HG03378 (cell line): Measurements from ENCODE around the gene AHRR.
"Not testable (repeated sequence)": the region's sequence is repeated elsewhere in the genome, so short reads cannot be mapped to it uniquely, and the experiment has no call there.

Experiments used
- ATAC-seq: cut with Tn5 transposase; IDR thresholded peaks from one replicate; pipeline ENCODE4 v1.9.1; 2021; ENCODE audit warnings: mild to moderate bottlenecking, moderate library complexity; ENCODE audit not compliant: unreplicated experiment

Gene AHRR

DNA sequence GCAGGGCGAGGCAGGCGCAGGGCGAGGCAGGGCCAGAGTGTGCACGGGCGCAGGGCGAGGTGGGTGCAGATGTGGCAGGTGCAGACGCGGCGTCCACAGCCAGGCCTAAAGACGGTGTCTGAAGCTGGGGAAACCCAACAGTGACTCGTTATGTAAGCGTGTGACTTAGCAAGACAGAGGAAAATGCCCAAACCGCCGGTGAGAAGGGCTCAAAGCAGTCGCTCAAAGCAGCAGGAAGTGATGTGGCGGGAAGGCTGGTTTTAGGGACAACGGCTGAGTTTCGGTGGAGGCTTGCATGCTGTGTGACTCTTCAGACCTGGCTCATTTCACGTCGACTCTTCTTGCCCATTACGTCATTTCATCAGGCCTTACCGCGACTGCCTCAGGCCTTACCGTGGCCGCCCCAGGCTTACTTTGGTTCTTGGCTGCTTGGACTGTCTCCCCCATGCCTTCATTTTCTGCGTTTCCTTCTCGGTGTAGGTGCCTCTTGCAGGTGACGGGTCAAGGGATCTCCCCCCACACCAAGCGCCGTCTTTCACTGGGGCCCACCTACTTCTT, 71.0 kb downstream of the AHRR start:
- ATAC-seq, result peak; percentile 84

DNA sequence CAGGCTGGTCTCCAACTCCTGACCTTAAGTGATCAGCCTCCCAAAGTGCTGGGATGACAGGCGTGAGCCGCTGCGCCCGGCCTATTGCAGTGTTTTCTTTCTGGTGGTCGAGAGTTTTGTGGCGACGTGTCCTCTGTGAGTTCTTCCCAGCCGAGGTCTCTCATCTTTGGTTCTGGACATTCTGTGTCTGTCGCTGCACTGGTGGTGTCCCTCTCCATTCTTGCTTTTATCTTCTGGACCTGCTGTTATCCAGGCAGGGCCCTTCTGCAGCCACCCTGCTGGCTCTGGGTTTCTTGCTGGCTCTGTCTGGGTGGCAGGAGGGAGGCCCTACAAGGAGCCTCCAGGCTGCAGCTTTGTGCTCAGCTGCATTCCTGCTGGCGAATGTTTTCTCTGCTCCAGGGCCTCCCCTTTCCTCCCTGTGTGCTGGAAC, 72.3 kb downstream of the AHRR start:
- no peak for ATAC-seq

DNA sequence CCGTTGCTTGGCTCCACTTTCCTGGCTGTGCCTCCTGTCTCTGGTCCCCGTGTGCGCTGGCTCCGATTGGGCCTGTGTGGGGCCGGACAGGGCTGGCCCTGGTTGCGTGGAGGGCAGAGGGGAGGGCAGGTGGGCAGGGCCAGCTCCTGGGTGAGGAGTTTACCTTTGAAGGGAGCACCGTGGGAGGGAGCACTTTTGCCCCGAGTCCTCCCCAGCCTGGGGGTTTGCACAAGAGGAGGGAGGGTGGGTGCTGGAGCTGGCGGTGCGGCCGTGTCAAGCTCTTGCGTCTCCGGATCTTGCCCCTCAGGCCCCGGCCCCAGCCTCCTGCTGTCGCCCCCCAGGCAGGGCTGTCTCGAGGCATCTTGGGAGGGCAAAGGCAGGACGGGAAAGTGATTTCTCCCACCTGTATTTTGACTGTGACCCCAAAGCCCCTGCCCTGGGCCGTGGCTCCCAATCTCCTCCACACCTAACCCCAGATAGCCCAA, 73.2 kb downstream of the AHRR start:
- ATAC-seq, result no peak

DNA sequence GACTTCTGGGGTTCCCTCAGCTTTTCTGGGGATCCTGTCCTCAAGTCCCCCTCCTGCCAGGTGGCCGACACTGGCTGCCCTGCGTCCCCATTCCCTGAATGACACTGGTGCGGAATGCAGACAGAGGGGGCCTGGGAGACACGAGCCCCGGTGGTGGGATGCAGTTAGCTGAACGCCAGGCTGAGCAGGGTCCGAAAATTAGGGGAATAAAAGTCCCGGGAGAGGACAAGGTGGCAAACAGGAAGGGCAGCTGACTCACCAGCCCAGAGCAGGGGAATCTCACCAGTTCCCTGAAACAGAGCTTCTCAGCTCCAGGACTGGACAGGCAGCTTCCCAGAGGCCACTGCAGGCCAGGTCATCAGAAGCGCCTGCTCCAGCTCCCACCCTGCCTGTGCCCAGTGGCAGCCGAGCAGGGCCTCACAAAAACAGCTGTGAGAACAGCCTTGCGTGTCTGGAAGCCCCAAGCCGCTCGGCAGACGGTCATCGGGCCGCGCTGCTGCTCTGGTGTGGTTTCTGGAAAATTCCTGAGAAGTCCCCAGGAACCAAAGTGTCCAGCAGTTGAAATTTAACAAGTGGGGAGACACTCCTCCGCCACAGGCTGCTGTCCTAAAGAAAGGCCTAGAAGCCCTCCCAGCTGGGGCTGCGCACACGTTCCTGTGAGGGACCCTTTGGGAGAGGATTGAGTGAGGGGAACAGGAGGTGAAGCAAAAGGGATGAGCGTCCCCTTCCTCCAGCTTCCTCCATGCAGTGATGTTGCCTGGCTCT, 73.8 kb downstream of the AHRR start:
- no peak for ATAC-seq

DNA sequence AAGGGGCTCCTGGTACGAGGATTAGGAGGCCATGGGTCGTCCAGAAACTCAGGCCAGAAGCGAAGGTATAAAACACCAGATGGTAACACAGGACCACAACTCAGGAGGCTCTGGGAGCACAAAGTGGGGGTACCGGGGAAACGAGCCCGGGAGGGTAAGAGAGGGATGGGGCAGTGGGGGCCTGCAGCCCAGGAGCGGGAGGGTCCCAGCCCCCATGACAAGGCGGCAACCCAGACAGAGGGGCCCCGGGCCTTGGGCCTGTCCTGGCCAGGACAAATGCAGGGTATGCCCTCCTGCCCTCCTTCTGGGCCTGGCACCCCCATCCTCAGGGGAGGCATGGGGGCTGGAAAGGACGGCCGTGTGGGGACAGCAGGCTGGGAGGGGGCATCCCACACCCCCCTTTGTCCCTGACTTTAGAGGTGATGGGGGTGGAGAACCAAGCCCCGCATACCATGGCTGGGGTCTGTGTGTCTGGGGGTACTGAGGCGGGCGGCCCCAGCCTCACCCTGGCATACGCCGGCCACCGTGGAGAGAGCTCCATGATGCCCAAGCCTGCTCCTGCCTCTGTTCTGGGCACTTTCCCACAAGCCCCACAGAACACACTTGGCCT, 74.5 kb downstream of the AHRR start:
- no peak for ATAC-seq

DNA sequence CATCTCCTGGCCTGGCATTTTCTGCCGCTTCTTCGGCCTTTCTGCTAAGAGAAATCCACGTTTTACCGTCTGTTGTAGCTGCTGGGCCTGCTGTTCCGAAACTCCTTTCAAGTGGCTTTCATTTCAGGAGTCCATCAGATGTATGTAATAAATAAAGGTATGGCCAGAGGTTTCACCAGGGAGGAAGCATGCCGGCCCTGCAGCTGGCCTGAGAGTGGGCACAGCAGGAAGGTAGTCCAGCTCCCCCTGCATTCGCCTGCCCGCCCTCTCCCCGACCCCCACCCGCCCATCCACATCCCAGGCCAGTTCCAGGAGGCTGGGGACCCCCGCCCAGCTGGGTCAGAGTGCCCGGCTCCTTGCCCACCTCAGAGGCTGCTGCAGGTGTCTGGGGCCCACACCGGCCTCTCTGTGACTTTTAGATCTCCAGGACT, 75.0 kb downstream of the AHRR start:
- ATAC-seq, result no peak

DNA sequence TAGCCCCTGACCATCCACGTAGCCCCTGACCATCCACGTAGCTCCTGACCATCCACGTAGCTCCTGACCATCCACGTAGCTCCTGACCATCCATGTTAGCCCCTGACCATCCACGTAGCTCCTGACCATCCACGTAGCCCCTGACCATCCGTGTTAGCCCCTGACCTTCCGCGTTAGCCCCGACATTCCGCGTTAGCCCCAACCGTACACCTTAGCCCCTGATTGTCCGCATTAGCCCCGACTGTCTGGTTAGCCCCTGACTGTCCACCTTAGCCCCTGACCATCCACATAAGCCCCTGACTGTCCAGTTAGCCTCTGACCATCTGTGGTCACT, 76.6 kb downstream of the AHRR start:
- ATAC-seq, result not testable (repeated sequence)

DNA sequence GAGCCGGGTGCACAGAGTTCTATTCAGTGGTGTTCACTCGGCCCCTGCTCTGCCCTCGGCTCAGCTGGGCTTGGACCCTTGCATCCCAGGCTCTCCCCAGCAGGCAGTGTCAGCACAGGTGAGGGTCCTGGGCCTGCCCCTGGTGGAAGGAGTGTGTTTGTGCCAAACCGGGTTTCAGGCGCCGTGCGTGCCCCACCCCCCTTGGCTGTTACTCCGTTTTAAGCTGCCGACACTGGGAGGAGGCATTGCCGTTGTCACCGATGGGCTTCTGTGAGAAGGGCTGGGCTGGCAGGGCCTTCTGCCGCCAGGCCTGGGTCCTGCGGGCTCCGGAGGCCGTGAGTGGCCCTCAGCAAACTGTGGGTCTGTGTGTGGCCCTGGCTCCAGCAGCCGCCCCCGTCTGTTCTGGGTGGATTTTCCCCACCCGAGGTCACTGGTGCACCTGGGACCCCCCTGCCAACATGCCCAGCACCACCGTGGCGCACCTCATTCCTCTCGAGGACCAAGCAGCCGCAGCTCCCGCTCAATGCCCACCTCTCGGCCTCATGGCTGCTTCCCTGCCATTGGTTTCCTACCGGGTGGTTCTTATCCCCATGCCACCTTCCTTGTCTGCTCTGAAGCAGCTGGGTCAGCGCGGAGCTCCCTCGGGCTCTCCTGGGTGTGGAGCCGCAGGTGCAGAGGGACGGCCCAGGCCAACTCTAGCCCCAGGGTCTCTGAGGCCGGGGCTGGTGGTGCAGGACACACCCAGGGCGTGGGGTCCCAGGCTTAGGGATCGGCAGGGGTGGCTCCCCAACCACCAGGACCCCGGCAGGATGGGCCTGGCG, 77.2 kb downstream of the AHRR start:
- no peak for ATAC-seq

DNA sequence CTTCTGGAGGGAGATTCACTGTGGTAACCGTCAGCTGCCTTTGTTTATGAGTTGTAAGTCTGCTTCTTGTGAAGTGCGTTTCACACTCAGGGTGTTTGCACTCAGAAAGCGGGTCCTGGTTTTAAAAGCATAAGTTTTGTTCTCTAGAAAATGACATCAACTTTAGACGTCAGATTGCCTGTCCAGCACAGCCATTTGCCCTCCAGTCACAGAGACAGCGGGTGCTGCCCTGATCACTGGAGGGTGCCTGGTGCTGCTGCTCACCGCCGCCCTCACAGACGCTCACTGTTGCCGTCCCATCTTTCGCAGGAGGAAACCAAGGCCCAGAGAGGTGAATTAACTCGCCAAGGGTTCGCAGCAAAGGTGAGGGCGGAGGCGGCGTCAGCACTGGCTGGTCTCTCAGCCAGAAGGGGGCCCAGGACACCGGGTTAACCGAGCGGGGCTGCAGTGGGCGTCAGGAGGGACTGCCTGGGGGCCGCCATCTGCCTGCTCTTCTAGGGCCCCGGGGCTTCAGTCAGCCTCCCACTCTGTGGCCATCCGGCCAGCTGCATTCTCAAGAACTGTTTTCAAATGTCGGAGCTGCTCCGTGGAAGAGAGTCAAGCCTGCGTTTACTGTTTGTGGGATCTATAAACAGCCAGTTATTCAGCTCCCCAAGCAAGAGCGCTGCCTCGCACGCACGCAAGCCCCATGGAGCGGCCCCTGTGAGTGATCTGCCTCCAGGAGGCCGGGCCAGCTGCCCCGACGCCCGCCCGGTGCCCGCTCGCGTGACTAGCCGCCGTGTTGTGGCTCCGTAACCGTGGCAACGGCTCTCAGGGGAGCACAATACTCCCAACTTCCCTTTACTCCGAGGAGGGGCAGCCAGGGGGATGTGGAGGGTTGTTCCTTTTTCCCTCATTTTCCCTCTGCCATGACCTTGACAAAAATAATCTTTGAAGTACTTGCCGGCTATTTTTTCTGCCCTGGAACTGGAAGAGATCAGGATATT, 78.1 kb downstream of the AHRR start:
- peak; percentile 62 for ATAC-seq

DNA sequence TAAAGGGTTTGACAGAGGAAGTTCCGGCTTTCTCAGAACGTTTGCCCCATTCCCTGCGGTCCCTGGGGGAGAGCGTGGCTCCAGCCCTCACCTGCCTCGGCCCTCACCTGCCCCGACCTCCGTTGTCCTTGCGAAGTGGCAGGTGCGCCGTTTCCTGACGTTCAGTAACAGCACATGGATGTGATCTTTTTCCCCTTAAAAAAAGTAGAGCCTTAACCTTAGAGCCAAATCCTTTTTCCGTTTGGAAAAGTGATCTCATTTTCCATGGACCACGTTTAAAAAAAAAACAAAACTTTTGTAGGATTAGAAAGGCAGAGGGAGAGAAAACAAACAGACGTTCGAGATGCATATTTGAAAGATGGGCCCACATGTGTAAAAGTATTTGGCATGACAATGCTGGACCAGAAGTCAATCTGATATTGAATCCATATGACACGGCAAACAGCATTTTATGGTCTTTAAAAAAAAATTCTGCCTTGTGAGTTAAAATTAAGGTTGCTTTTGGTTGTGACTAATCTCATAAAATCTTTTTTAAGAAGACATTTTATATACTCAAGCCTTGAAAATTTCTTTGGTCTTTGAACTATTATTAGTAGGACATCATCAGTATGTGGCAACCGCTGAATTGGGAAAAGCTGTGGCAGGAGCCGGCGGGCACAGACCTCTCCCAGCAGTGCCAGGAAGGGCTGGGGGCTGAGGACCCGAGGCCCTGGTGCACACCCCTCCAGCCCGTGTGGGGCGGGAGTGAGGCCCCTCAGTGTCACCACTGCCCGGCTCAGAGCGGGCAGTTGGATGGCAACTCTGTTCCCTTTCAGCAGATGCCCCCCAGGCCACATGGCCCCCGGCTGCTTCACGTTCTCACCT, 79.0 kb downstream of the AHRR start:
- ATAC-seq, result peak; percentile 12

DNA sequence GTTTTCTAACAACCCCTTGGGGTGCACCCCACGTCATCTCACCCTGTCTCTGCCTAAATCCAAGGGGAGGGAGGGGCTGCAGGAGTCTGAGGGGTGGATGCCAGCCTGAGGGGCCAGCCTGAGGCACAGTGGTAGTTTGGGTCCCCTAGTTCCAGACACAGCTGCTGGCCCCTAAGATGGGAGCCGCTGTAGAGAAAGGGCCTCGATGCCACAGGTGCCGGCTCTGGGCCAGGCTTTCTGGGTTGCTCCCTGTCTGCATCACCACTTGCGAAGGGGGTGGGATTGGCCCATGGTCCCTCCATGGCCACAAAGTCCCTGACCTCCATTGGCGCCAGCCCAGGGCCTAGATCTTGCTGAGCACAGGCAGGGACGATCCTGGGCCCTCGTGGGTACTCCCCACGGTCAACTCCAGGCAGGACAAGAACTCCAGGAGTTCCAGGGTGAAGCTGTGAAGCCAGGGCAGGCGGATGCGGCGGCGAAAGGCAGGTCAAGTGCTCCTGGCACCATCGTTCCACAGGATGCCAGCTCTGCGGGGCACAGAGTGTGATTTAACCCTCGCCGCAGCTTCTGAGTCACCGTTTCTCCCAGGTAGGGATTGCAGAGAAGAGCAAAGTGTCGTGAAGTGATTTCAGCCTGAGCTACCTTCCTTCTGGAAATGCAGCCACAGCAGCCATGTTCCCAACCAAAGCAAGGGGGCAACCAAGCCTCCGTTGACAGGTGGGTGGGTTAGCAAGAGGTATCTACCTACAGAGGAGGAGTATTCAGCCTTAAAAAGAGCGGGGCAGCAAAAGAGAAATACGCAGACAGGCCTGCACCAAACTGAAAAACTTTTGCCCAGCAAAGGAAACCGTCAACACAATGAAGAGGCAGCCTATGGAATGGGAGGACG, 79.9 kb downstream of the AHRR start:
- ATAC-seq, result no peak

DNA sequence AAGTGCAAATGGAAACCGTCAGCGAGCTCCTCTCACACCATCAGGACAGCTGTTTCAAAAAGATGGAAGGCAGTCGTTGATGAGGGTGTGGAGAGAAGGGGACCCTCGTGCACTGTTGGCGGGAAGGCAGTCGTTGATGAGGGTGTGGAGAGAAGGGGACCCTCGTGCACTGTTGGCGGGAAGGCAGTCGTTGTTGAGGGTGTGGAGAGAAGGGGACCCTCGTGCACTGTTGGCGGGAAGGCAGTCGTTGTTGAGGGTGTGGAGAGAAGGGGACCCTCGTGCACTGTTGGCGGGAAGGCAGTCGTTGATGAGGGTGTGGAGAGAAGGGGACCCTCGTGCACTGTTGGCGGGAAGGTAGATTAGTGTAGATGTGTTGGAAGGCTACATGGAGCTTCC, 80.7 kb downstream of the AHRR start:
- not testable (repeated sequence) for ATAC-seq

DNA sequence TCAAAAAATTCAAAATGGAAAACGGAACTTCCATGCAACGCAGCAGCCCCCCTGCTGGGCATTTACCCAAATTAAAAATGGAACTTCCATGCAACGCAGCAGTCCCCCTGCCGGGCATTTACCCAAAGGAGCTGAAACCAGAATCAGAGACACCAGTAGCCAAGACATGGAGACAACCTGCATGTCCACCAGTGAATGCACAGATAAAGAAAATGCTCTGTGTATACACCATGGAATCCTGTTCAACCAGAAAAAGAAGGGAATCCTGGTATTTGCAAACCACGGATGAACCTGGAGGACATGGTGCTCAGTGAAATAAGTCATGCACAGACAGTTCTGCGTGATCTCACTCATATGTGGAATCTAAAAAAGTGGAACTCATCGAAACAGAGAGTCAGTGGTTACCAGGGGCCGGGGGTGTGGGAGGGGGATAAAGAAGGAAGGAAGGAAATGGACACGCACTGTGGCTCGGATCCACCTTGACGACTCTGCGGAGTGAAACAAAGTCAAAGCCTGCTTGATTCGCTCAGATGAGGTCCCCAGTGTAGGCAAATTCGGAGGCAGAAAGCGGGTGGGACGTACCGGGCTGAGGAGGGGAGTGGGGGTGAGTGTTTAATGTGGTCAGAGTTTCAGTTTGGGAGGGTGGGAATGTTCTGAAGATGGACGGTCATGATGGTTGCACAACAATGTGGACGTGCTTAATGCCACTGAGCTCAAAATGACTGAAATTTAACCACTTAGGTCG, 81.3 kb downstream of the AHRR start:
- peak; percentile 48 for ATAC-seq

DNA sequence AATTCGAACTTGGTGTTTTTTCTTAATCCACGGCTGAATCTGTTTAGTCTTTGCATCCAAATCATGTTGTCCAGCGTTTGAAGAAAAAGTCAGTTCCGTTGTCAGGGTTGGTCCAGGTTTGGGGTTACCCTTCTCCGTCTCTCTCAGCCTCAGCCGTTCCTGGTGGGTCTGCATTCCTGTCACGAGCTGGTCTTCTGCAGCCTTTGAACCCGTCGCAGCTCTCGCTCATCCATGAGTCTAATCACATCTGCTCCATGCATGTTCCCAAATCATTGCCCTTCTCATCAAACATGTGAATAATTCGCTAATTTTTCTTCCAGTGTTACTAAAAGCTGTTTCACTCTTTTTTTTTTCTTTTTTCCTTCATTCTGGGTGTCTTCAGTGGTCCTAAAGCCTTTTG, 82.5 kb downstream of the AHRR start:
- ATAC-seq, result no peak

DNA sequence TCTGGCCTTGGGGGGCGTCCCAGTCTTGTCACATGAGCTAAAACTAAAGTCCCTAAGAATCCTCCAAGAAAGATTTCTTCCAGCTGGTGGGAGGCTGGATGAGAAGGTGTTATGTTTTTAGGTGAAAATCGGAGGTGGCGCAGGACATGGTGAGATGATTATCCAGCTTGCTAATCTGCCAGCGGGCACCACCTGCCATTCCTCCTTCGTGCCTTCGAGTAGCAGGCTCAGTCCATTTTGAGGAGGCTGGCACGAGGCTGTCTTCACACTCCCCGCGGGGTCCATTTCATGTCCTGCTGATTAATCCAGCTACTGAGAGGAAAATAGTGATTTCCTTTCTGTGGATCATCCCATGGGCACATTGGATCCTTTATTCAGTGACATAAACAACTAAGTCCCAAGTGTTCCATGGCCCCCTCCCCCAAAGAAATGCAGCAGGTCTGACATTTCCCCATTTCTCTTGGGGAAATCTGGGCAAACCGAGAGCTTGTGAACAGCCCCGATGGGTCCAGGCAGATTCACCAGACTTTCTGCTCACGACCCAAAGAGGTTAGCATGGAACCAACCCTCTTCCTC, 83.2 kb downstream of the AHRR start:
- no peak for ATAC-seq

DNA sequence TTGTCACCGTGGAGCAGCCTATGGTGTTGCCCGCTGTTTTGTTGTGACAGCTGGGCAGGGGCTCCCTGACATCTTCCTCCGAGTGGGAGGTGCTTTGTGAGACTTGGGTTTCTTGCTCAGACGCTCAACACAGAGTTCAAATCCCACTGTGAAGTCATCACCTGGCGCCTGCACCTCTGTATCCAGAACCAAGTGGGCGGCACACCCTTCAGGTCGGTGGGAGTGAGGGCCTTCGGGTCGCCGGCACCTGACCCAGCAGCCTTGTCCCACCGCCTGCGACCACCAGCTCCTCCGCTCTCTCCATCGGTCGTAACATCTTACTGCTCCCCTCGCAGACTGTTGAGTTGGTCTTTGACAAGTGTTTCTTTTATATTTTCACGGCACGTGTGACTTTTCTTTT, 83.9 kb downstream of the AHRR start:
- no peak for ATAC-seq

DNA sequence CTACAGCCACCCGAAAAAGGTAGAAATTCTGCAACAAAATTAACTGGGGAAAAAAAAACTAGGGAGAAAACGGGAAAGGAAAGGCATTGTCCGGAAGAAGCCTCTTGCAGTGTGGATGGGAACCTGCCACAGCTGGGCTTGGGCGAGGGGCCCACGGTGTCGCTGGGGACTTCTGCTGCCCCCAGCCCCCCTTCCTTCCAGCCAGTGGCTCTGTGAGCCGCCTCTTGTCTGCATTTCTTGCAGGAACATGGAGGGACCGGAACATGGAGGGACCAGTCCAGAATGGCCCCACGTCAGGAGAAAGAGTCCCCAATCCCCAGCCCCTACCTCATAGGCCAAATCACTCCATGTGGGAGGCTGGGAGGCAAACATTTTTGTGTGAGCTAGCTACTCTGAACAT, 84.5 kb downstream of the AHRR start:
- no peak for ATAC-seq
